GM10266 (cell line): ENCODE results near the gene ACOT6.
"Not testable (repeated sequence)": the region's sequence is repeated elsewhere in the genome, so short reads cannot be mapped to it uniquely, and the experiment has no call there.

Source experiments
- DNase-seq: peaks from one replicate; pipeline ENCODE4 v3.0.0; 2012; ENCODE audit errors: extremely low spot score
- CTCF ChIP-seq: IDR thresholded peaks from 2 replicates; pipeline ENCODE4 v1.5.1; 2012; ENCODE audit warnings: mild to moderate bottlenecking, low read depth; ENCODE audit not compliant: control insufficient read depth, insufficient read depth; ENCODE audit errors: missing control alignments

ACOT6 gene, protein sequence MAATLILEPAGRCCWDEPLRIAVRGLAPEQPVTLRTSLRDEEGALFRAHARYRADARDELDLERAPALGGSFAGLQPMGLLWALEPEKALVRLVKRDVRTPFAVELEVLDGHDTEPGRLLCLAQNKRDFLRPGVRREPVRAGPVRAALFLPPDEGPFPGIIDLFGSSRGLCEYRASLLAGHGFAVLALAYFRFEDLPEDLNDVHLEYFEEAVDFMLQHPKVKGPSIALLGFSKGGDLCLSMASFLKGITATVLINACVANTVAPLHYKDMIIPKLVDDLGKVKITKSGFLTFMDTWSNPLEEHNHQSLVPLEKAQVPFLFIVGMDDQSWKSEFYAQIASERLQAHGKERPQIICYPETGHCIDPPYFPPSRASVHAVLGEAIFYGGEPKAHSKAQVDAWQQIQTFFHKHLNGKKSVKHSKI

DNA sequence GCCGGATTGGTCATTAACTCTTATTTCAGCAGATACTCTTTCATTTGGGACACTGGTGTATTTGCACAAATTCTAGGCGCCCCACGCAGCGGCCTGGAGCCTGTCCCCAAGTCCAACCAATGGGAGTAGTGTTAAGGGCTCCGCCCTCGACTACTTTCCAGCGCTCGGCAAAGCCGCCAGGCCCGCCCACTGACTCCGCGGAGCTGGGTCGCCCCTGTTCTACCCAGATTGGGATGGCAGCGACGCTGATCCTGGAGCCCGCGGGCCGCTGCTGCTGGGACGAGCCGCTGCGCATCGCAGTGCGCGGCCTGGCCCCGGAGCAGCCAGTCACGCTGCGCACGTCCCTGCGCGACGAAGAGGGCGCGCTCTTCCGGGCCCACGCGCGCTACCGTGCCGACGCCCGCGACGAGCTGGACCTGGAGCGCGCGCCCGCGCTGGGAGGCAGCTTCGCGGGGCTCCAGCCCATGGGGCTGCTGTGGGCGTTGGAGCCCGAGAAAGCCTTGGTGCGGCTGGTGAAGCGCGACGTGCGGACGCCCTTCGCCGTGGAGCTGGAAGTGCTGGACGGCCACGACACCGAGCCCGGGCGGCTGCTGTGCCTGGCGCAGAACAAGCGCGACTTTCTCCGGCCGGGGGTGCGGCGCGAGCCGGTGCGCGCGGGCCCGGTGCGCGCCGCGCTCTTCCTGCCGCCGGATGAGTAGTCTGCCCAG lies at the start of gene ACOT6:
Gene ACOT6 (plus strand): TSS at position 179 of the 707 bp plus-strand sequence. CDS start 55 bp downstream, at position 234.
- no peak for TF ChIP-seq CTCF
- peak; percentile 84 for DNase-seq

GRCh38 chr14:73562696-73563095 lies 49.6 kb upstream of the ACOT6 start:
- not testable (repeated sequence) for DNase-seq

GRCh38 chr14:73566431-73566830 lies 45.9 kb upstream of the ACOT6 start:
- not testable (repeated sequence) for DNase-seq

GRCh38 chr14:73566935-73567334 lies 45.4 kb upstream of the ACOT6 start:
- DNase-seq = not testable (repeated sequence)

DNA sequence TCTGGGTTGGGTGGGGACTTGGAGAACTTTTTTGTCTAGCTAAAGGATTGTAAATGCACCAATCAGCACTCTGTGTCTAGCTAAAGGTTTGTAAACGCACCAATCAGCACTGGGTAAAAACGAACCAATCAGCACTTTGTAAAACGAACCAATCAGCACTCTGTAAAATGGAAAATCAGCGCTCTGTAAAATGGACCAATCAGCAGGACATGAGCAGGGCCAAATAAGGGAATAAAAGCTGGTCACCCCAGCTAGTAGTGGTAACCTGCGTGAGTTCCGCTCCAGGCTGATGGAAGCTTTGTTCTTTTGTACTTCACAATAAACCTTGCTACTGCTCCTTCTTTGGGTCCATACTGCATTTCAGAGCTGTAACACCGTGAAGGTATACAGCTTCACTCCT lies 45.0 kb upstream of the ACOT6 start:
- no peak for TF ChIP-seq CTCF
- DNase-seq = no peak

DNA sequence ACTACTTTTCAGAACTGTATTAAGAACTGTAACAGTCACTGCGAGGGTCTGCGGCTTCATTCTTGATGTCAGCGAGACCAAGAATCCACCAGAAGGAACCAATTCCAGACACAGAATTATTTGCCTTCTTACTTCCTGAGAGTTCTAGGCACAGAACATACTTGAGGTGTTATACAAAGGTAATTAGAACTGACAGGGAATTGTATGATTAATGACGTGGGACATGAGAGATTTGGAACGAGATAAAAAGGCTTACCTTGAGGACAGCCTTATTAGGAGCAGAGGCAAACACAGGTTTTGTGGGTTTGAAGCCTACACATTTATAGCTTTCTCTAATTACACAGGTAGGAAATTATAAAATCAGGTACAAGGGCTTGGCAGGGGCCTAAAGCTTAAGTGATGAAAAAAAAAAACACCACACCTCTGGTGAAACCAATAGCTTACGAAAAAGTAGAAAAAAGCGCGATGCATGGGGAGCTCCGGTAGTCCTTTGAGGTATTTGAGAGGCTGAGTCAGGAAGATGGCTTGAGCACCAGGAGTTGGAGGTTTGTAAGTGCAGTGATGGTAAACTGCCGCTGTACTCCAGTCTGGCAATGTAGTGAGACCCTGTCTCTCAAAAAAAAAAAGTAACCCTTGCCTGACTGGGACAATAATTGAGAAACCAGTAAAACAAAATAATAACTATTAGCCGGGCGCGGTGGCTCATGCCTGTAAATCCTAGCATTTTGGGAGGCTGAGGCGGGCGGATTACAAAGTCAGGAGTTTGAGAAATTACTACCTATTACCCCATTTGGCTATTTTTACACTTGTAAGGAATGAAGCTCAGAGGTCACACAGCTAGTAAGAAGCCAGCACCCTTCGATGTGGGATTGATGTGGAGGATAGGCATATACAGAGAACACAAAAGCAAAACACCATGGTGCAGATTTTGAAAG lies 44.1 kb upstream of the ACOT6 start:
- DNase-seq = no peak
- TF ChIP-seq CTCF = no peak

DNA sequence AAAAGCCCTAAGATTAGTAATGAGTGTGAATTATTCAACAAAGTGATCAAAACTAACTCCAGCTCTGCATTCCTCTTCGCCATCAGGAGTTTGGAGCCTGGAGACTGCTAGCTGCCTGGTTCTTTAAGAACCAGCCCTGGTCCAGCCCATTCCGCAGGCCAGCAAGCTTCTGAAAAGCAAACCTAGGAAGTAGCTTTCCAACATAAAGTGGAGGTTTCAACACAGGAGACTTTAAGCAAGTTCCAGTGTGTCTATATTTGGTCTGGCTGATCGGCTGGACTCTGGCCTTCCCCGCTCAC lies 43.5 kb upstream of the ACOT6 start:
- DNase-seq = not testable (repeated sequence)

GRCh38 chr14:73569185-73569958 lies 42.9 kb upstream of the ACOT6 start, which contains the start of gene ACOT2:
Gene ACOT2, plus strand, starts transcription at chr14:73569213. Its CDS starts 28 bp downstream, at chr14:73569241.
- DNase-seq = peak; percentile 91

DNA sequence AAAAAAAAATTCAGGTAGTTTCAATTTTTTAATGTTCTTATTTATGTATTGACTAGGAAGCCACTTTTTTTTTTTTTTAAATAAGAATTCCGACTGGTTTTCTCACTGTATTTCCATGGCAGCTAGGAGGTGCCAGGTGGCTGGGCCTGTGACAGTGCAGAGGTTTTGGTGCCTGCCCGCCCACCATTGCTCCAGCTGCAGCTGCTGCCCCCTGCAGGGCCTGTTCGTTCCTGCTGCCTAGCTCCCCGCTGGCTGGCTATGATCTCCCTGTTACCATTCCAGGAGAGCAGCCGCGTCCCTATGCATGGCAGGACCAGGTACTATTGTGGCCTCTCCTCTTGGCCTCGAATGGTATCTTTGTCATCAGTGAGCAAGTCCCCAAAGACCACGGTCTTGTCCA lies 41.4 kb upstream of the ACOT6 start:
- peak; percentile 38 for TF ChIP-seq CTCF
- not testable (repeated sequence) for DNase-seq

GRCh38 chr14:73573034-73573433 lies 39.3 kb upstream of the ACOT6 start:
- DNase-seq = not testable (repeated sequence)

DNA sequence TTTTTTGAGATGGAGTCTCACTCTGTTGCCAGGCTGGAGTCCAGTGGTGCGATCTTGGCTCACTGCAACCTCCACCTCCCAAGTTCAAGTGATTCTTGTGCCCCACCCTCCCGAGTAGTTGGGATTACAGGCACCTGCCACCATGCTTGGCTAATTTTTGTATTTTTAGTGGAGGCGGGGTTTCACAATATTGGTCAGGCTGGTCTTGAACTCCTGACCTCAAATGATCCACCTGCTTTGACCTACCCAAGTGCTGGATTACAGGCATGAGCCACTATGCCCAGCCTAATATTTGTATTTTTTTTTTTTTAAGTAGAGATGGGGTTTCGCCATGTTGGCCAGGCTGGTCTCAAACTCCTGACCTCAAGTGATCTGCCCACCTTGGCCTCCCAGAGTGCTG lies 38.6 kb upstream of the ACOT6 start:
- DNase-seq = not testable (repeated sequence)

DNA sequence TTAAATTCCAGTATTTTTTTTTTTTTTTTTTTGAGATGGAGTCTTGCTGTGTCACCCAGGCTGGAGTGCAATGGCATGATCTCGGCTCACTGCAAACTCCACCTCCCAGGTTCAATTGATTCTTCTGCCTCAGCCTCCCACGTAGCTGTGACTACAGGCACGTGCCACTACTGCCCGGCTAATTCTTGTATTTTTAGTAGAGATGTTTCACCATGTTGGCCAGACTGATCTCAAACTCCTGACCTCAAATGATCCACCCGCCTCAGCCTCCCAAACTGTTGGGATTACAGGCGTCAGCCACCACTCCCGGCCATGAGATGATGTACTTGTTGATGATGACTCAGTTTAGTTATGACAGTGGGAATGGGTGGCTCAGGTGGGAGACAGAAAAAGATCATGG lies 38.1 kb upstream of the ACOT6 start:
- DNase-seq = not testable (repeated sequence)
